CD4-positive, alpha-beta T cell treated with Interleukin-17A for 4 hours (primary cell): Measurements from ENCODE around the gene KRTAP10-11.
A peak's percentile ranks its signal among the peaks of the same experiment; 100 is the strongest.
"Not testable (repeated sequence)": the region's sequence is repeated elsewhere in the genome, so short reads cannot be mapped to it uniquely, and the experiment has no call there.

ENCODE experiments used
- DNase-seq: peaks from one replicate; pipeline ENCODE4 v3.0.0-alpha.2; 2020; ENCODE audit warnings: mixed read lengths

KRTAP10-11 gene

GRCh38 chr21:44643741-44644310 lies 2.4 kb upstream of the KRTAP10-11 start:
- no peak for DNase-seq

- no peak for DNase-seq
These were observed 1.3 kb upstream of the KRTAP10-11 start for GRCh38 chr21:44644878-44645277.

GRCh38 chr21:44647222-44647552 lies 973 bp downstream of the KRTAP10-11 start:
- DNase-seq = no peak

GRCh38 chr21:44648557-44649311 lies 2.5 kb downstream of the KRTAP10-11 start:
- DNase-seq = no peak

- no peak for DNase-seq
These were observed 3.4 kb downstream of the KRTAP10-11 start for GRCh38 chr21:44649521-44650100.

- DNase-seq = no peak
These were observed 4.2 kb downstream of the KRTAP10-11 start for GRCh38 chr21:44650265-44650972.

GRCh38 chr21:44650973-44651675 lies 4.9 kb downstream of the KRTAP10-11 start:
- DNase-seq = no peak

- DNase-seq = no peak
These were observed 6.9 kb downstream of the KRTAP10-11 start for GRCh38 chr21:44653123-44653522.

GRCh38 chr21:44653656-44654575 lies 7.7 kb downstream of the KRTAP10-11 start:
- peak; percentile 68 for DNase-seq

- no peak for DNase-seq
These were observed 8.5 kb downstream of the KRTAP10-11 start, which contains the start of gene KRTAP12-4 for GRCh38 chr21:44654576-44655175. KRTAP12-4 (minus strand) TSS chr21:44654659; CDS start chr21:44654614, 45 bp downstream.

- DNase-seq = no peak
These were observed 10.7 kb downstream of the KRTAP10-11 start for GRCh38 chr21:44656868-44657267.

GRCh38 chr21:44657635-44658540 lies 11.7 kb downstream of the KRTAP10-11 start, which contains the start of gene KRTAP12-3:
KRTAP12-3 (plus strand) TSS chr21:44657932; CDS start chr21:44657980, 48 bp downstream.
- peak; percentile 61 for DNase-seq

GRCh38 chr21:44658541-44658910 lies 12.3 kb downstream of the KRTAP10-11 start:
- no peak for DNase-seq

- peak; percentile 40 for DNase-seq
These were observed 12.8 kb downstream of the KRTAP10-11 start for GRCh38 chr21:44658913-44659595.

- DNase-seq = not testable (repeated sequence)
These were observed 15.4 kb downstream of the KRTAP10-11 start for GRCh38 chr21:44661567-44661966.

GRCh38 chr21:44664691-44665090 lies 18.5 kb downstream of the KRTAP10-11 start:
- DNase-seq = no peak

- DNase-seq = no peak
These were observed 20.4 kb downstream of the KRTAP10-11 start, which contains the start of gene KRTAP12-2 for GRCh38 chr21:44666401-44667320. KRTAP12-2 (minus strand) TSS chr21:44666927; CDS start chr21:44666886, 41 bp downstream.

GRCh38 chr21:44667612-44668011 lies 21.4 kb downstream of the KRTAP10-11 start:
- DNase-seq = no peak
